ENCODE data around the gene HNRNPL. TPM values are rescaled to one million over a fixed set of nuclear protein-coding genes. Genes with fewer than 3 reads are reported as not detected.
"Not testable (repeated sequence)": the region's sequence is repeated elsewhere in the genome, so short reads cannot be mapped to it uniquely, and the experiment has no call there.

The HNRNPL gene
- total and polyA plus RNA-seq, 2 of the 8 experiments (the other 6 are each of a cell fraction or from before 2014, with no cell fraction given): 404 to 779 TPM

GRCh38 chr19:38884691-38885090 lies 34.9 kb upstream of the HNRNPL start:
- H3K27me3 ChIP-seq (replicated peaks in 1 of 4; ENCODE audit: control insufficient read depth in 3 of 4, extremely low read depth in 1 of 4, insufficient read depth in 3 of 4, low read length in 3 of 4); H2BK5ac ChIP-seq (ENCODE audit: low read depth, low read length); H3K9ac ChIP-seq (replicated peaks in 1 of 4; ENCODE audit: extremely low read depth in 1 of 4, low read depth in 3 of 4, low read length in 3 of 4); H3K79me2 ChIP-seq (ENCODE audit: control insufficient read depth in 1 of 2, insufficient read depth in 2 of 2, low read length in 2 of 2); FAIRE-seq; H3K4ac ChIP-seq (replicated peaks; ENCODE audit: insufficient read length, low read depth, low read length); H3K9me3 ChIP-seq (ENCODE audit: insufficient read depth in 2 of 2, low read depth in 1 of 2, low read length in 1 of 2); H4K8ac ChIP-seq (ENCODE audit: extremely low read depth, insufficient read depth, low read length); H3K27ac ChIP-seq (ENCODE audit: low read depth, low read length); H2AFZ ChIP-seq (ENCODE audit: low read length); H3K4me2 ChIP-seq (ENCODE audit: insufficient read depth in 1 of 2, low read depth in 2 of 2, low read length in 2 of 2); H3K79me1 ChIP-seq (ENCODE audit: low read depth, low read length); H3K23ac ChIP-seq (ENCODE audit: insufficient read length); H3K36me3 ChIP-seq (ENCODE audit: control insufficient read depth in 2 of 4, insufficient read depth in 4 of 4, low read length in 3 of 4); H4K5ac ChIP-seq (ENCODE audit: insufficient read length, low read depth, low read length); H3K23me2 ChIP-seq (ENCODE audit: low read depth, low read length); H2AK5ac ChIP-seq (ENCODE audit: low read depth, low read length); H3K18ac ChIP-seq (ENCODE audit: extremely low read depth, low read length); H3K4me1 ChIP-seq (replicated peaks in 1 of 4; ENCODE audit: control insufficient read depth in 3 of 4, insufficient read depth in 4 of 4, low read length in 3 of 4); H4K91ac ChIP-seq (replicated peaks; ENCODE audit: insufficient read length, low read length); H2BK15ac ChIP-seq (ENCODE audit: low read length); H3K4me3 ChIP-seq (ENCODE audit: extremely low read depth in 1 of 4, insufficient read depth in 2 of 4, low read depth in 3 of 4, low read length in 4 of 4); H3K56ac ChIP-seq (replicated peaks; ENCODE audit: insufficient read length, low read depth, low read length); H4K20me1 ChIP-seq (replicated peaks in 1 of 2; ENCODE audit: control insufficient read depth in 1 of 2, insufficient read depth in 2 of 2, low read length in 2 of 2); H3K14ac ChIP-seq (ENCODE audit: insufficient read length); H2BK120ac ChIP-seq (replicated peaks; ENCODE audit: low read depth, low read length); POLR2A ChIA-PET (ENCODE audit: partially characterized antibody); DNase-seq (ENCODE audit: low read depth in 1 of 2, low spot score in 2 of 2); H2BK12ac ChIP-seq (ENCODE audit: low read depth, low read length); H2BK20ac ChIP-seq (ENCODE audit: low read length): not testable (repeated sequence)
- 81% methylated on average over 3 of the region's 3 CpGs; no CpG with 5 or more reads in 1 of the 2 experiments for WGBS, 2 experiments (ENCODE audit: extremely low coverage in 1 of 2, insufficient coverage in 1 of 2, insufficient read length in 1 of 2, insufficient replicate concordance in 2 of 2, low coverage in 1 of 2, low lambda C conversion rate in 2 of 2, missing lambda C conversion rate in 1 of 2)
- CTCF ChIA-PET (ENCODE audit: partially characterized antibody): interaction anchor here (1.3 kb wide), 1 partner anchor 21 kb away, joined by 3 read pairs; no protein-coding TSS in a partner anchor

Data from H1 (cell line).